ENCODE data around the gene PROKR2.

PROKR2 gene

DNA sequence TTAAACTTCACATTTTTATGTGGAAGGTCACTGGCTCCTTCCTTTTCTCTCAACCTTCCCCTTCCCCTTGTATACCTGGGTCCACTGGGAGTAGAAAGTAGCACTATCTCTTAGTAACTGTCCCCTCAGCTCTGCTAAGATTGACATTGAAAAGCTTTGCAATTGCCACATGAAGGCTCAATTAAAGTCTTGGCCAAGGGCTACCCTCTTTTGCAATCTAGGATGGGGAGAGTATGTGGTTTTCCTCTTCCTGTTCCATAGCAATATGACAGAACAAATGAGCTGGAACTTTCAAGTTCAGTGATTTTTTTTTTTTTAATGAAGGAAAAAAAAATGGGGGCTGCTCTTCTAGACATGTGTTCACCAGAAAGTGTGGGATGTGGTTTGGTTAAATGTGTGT lies 37.1 kb downstream of the PROKR2 start:
- DNase-seq, result no peak

DNA sequence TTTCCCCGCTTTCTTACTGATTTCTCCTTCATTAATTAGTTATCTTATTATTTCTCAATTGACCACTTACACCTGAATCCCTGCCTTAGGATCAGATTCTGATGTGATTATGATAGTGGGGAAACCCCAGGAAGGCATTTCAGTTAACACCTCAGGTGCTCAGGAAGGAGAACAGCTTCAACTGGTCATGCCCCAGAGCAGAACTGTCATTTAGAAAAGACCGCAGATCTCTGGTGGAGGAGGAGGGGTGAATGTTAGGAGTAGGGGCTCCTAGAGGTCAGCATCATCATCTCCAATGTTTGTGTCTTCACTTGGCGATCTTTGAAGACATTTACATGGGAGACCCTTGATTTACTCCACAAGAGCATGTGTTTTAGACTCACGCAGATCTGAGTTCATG lies 44.5 kb downstream of the PROKR2 start:
- DNase-seq, result no peak

DNA sequence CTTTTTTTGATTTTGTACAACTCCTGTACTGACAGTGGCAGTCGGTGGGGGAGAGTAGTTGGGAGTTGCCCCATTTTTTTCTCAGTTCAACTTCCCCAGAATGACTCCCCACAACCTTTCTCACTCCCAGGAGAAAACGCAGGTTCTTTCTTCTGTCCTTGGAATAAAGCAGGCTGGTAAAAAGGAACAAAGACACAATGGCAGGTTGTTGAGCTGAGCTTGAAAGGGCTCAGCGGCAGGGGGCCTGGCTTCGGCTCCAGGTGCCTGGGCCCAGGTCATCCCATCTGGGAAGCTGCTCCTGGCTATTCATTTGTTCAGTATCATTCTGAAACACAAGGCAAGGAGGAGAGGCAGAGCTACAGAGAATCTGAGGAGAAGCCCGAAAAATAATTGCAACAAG lies 46.2 kb downstream of the PROKR2 start:
- no peak for DNase-seq

DNA sequence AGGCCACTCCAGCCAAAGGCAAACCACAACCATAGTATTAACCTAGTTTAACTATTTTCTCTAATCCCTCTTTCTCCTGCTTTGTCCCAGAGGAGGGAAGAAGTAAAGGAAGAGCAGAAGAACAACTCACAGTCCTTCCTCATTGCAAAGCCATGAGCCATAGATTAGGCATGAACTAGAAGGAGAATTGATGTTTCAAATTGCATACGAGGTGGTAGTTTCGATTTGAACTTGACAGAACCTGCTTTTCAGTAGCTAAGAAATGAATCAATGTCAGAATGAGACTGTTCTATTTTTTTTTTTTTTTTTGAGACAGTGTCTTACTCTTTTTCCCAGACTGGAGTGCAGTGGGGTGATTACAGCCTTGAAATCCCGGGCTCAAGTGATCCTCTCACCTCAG lies 48.3 kb downstream of the PROKR2 start:
- DNase-seq, result no peak

- DNase-seq, result no peak
These were observed 49.7 kb downstream of the PROKR2 start for GRCh38 chr20:5267092-5267491.
